Cardiac muscle cell (in vitro differentiated cells and primary cell): ENCODE data around the gene AHCYL2. TPM values are rescaled to one million over a fixed set of nuclear protein-coding genes. Genes with fewer than 3 reads are reported as not detected.

Source experiments
- DNase-seq, 2 donors: peaks; one replicate each; pipeline versions ENCODE4 v3.0.0 to v3.0.0-alpha.2; 2010 to 2017; ENCODE audit warnings: low read depth in 1 of 2, low spot score in 1 of 2
- H3K27ac ChIP-seq: fragments of 200-600 bp; sonication (generic); 2 replicates; pipeline ENCODE4 v1.5.1; 2016
- H3K27me3 ChIP-seq: fragments of 200-600 bp; sonication (generic); 2 replicates; pipeline ENCODE4 v1.6.0; 2016; ENCODE audit warnings: control low read depth
- H3K36me3 ChIP-seq: fragments of 200-600 bp; sonication (generic); 2 replicates; pipeline ENCODE4 v1.5.1; 2016; ENCODE audit warnings: control low read depth
- H3K4me1 ChIP-seq: fragments of 200-600 bp; sonication (generic); 2 replicates; pipeline ENCODE4 v1.8.1; 2017; ENCODE audit warnings: low read depth, mild to moderate bottlenecking, mixed run types
- H3K4me3 ChIP-seq: fragments of 200-600 bp; sonication (generic); 2 replicates; pipeline ENCODE4 v1.5.1; 2016; ENCODE audit warnings: mild to moderate bottlenecking
- H3K9me3 ChIP-seq: fragments of 200-600 bp; sonication (generic); 2 replicates; pipeline ENCODE4 v1.5.1; 2017; ENCODE audit warnings: low read depth, mild to moderate bottlenecking, control low read depth
- CTCF ChIP-seq: IDR thresholded peaks from 2 replicates; pipeline ENCODE4 v1.5.1; 2012; ENCODE audit warnings: low read depth, mild to moderate bottlenecking, low read length
- polyA plus RNA-seq: library from polyadenylated mRNA; unstranded; fragments of >200 nt; fragmentation: Nextera tagmentation; extraction: Ambion mirVana; gene quantifications from 2 replicates; pipeline ENCODE4 v1.2.1, GENCODE V29; 2016
- total RNA-seq: library from RNA; depleted of rRNA; stranded (reverse); fragments of >200 nt; gene quantifications from 2 replicates; pipeline ENCODE4 v1.2.3, GENCODE V29; 2016

Gene AHCYL2
- total and polyA plus RNA-seq, 2 experiments from 2014 or later = 28.5 to 30.8 TPM

GRCh38 chr7:129434675-129435318, 210.0 kb downstream of the AHCYL2 start:
- Histone ChIP-seq H3K27me3 (no peaks in the 10 kb centered on the region), H3K4me1 (no peaks in the 10 kb centered on the region), H3K9me3 (no peaks in the 10 kb centered on the region), H3K36me3 (no peaks in the 10 kb centered on the region), H3K27ac (peak overlapping the region; percentile 82), H3K4me3 (peak overlapping the region; percentile 78)
- TF ChIP-seq CTCF = no peak
- peak; percentile 24 to 54 for DNase-seq

GRCh38 chr7:129435414-129435829, 210.6 kb downstream of the AHCYL2 start:
- H3K4me3 ChIP-seq = peak overlapping the region; percentile 78
- H3K9me3 ChIP-seq = no peaks in the 10 kb centered on the region
- TF ChIP-seq CTCF = no peak

GRCh38 chr7:129436335-129436923, 211.6 kb downstream of the AHCYL2 start:
- Histone ChIP-seq H3K4me1 (no peaks in the 10 kb centered on the region), H3K9me3 (no peaks in the 10 kb centered on the region), H3K4me3 (no peak overlapping the region), H3K36me3 (no peaks in the 10 kb centered on the region), H3K27me3 (no peaks in the 10 kb centered on the region), H3K27ac (no peak overlapping the region)
- TF ChIP-seq CTCF = no peak
- DNase-seq = no peak

More at GRCh38 chr7:129435414-129435829, 210.6 kb downstream of the AHCYL2 start:
- no peak for DNase-seq
- H3K4me1 ChIP-seq = no peaks in the 10 kb centered on the region
- no peaks in the 10 kb centered on the region for H3K27me3 ChIP-seq
- no peaks in the 10 kb centered on the region for H3K36me3 ChIP-seq
- no peak overlapping the region for H3K27ac ChIP-seq

GRCh38 chr7:129437190-129437589, 212.4 kb downstream of the AHCYL2 start:
- H3K36me3 ChIP-seq = no peaks in the 10 kb centered on the region
- H3K9me3 ChIP-seq = no peaks in the 10 kb centered on the region
- H3K27ac ChIP-seq = no peak overlapping the region
- H3K4me3 ChIP-seq = no peak overlapping the region
- no peaks in the 10 kb centered on the region for H3K27me3 ChIP-seq
- H3K4me1 ChIP-seq = peaks cover 2% of the 10 kb centered on the region
- TF ChIP-seq CTCF = no peak
- no peak for DNase-seq

GRCh38 chr7:129438281-129438838, 213.5 kb downstream of the AHCYL2 start:
- H3K36me3 ChIP-seq = no peaks in the 10 kb centered on the region
- peaks cover 13% of the 10 kb centered on the region for H3K4me1 ChIP-seq
- no peaks in the 10 kb centered on the region for H3K27me3 ChIP-seq
- TF ChIP-seq CTCF = no peak
- H3K27ac ChIP-seq = no peak overlapping the region
- H3K9me3 ChIP-seq = no peaks in the 10 kb centered on the region
- no peak for DNase-seq
- no peak overlapping the region for H3K4me3 ChIP-seq
